Prostate gland (tissue), 2 donors: Measurements from ENCODE around the gene PTCD1. TPM values are rescaled to one million over a fixed set of nuclear protein-coding genes. Genes with fewer than 3 reads are reported as not detected.

Source experiments
- DNase-seq: peaks from one replicate; pipeline ENCODE4 v3.0.0-alpha.2; 2019; ENCODE audit warnings: low spot score
- H3K27ac ChIP-seq, 2 donors: fragments of 200-600 bp; sonication (generic); 2 replicates each; pipeline ENCODE4 v1.5.1; 2017 to 2019
- H3K27me3 ChIP-seq: fragments of 200-600 bp; sonication (generic); replicated peaks from 2 replicates; pipeline ENCODE4 v1.5.1; 2019; ENCODE audit not compliant: insufficient read depth
- H3K36me3 ChIP-seq, 2 donors: fragments of 200-600 bp; sonication (generic); 1 replicate in 1 of 2; 2 replicates in 1 of 2; pipeline versions ENCODE4 v1.5.1 to v1.8.1; 2017 to 2019
- H3K4me1 ChIP-seq: fragments of 200-600 bp; sonication (generic); replicated peaks from 2 replicates; pipeline ENCODE4 v1.5.1; 2019
- H3K4me3 ChIP-seq, 2 donors: fragments of 200-600 bp; sonication (generic); 2 replicates each; pipeline ENCODE4 v1.5.1; 2017 to 2019
- H3K9me3 ChIP-seq: fragments of 200-600 bp; sonication (generic); 2 replicates; pipeline ENCODE4 v1.5.1; 2017
- POLR2A ChIP-seq: fragments of 450-650 bp; IDR thresholded peaks from one replicate; pipeline ENCODE4 v1.6.1; 2016; ENCODE audit warnings: antibody characterized with exemption, mild to moderate bottlenecking
- POLR2AphosphoS5 ChIP-seq: sonication (generic); formaldehyde crosslinking; IDR thresholded peaks from one replicate; pipeline ENCODE4 v1.6.1; 2017; ENCODE audit warnings: antibody characterized with exemption
- WGBS: methylation state at CpG from one replicate; pipeline ENCODE4 v1.1.5; 2018; 5-methylcytosine and 5-hydroxymethylcytosine counted together
- intact Hi-C: fragments of 100-400 bp; cut with DNase I; formaldehyde crosslinking; loops from one replicate; pipeline ENCODE4 v1.14.2; 2022
- total RNA-seq, 2 donors: library from RNA; depleted of rRNA; stranded (reverse); fragments of >200 nt; gene quantifications; one replicate each; pipeline ENCODE4 v1.1.0, GENCODE V29; 2016
- TF ChIP-seq, protein P1 (sequence below), 4 experiments: fragments of 200-600 bp in 2 of 4; fragments of 450-650 bp in 2 of 4; sonication (generic) in 2 of 4; IDR thresholded peaks; 1 replicate in 3 of 4; 2 replicates in 1 of 4; pipeline ENCODE4 v1.5.1; 2016 to 2019; ENCODE audit warnings: antibody characterized with exemption in 4 of 4, mild to moderate bottlenecking in 2 of 4, moderate library complexity in 2 of 4

Gene PTCD1
- total RNA-seq, 2 donors from 2014 or later, result 9.1 to 11.8 TPM

GRCh38 chr7:99399597-99399996, 39.0 kb downstream of the PTCD1 start:
- DNase-seq, result no peak
- TF ChIP-seq, protein P1, sequence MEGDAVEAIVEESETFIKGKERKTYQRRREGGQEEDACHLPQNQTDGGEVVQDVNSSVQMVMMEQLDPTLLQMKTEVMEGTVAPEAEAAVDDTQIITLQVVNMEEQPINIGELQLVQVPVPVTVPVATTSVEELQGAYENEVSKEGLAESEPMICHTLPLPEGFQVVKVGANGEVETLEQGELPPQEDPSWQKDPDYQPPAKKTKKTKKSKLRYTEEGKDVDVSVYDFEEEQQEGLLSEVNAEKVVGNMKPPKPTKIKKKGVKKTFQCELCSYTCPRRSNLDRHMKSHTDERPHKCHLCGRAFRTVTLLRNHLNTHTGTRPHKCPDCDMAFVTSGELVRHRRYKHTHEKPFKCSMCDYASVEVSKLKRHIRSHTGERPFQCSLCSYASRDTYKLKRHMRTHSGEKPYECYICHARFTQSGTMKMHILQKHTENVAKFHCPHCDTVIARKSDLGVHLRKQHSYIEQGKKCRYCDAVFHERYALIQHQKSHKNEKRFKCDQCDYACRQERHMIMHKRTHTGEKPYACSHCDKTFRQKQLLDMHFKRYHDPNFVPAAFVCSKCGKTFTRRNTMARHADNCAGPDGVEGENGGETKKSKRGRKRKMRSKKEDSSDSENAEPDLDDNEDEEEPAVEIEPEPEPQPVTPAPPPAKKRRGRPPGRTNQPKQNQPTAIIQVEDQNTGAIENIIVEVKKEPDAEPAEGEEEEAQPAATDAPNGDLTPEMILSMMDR (IDR thresholded peaks at IDR 0.05), result no peak
- TF ChIP-seq POLR2AphosphoS5 (no peak), POLR2A (no peak)
- H3K4me3 ChIP-seq, result no peak overlapping the region
- H3K36me3 ChIP-seq, result peaks cover 19 to 26% of the 10 kb centered on the region in 2 donors
- intact Hi-C loops, result loop anchor here (10.0 kb wide), 1 partner anchor 75 kb away; the partner anchor contains the start of gene ARPC1A
- 76% methylated on average over 6 of the region's 6 CpGs for WGBS
- no peaks in the 10 kb centered on the region for H3K27me3 ChIP-seq
- no peaks in the 10 kb centered on the region for H3K9me3 ChIP-seq
- H3K27ac ChIP-seq, result no peak overlapping the region
- no peaks in the 10 kb centered on the region for H3K4me1 ChIP-seq

DNA sequence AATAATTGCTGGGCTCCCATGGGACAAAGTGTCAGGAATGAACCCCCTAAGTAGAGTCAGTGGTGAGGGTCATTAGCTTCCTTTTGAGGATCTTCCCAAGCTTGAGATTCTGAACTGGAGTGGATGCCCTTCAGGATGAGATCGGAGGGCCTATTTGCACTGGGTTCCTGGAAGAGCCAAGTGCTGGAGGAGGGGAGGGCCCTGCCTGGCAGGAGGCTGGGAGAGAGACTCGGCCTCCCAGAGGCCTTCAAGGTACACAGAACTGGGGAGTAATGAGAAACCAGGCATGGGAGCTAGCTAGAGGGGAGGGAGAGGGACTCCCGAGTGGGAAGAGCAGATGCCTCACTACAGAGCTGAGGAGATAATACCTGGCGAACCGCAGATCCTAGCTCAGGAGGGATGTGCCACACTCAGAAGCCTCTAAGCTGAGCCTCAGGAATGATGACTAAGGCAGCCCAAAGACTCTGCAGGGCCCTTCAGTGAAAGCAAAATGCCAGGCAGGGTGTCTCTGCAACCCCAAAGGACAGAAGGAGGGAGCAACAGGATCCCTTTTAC, 39.6 kb downstream of the PTCD1 start:
- TF ChIP-seq, protein P1 (IDR thresholded peaks at IDR 0.05), result no peak
- no peak for TF ChIP-seq POLR2AphosphoS5
- no peak overlapping the region for H3K27ac ChIP-seq
- peaks cover under 1% of the 10 kb centered on the region for H3K4me1 ChIP-seq
- 74% methylated on average over 5 of the region's 5 CpGs for WGBS
- H3K4me3 ChIP-seq, result no peak overlapping the region
- intact Hi-C loops, result loop anchor here (10.0 kb wide), 1 partner anchor 74 kb away; the partner anchor contains the start of gene ARPC1A
- H3K9me3 ChIP-seq, result no peaks in the 10 kb centered on the region
- no peaks in the 10 kb centered on the region for H3K27me3 ChIP-seq
- H3K36me3 ChIP-seq, result peaks cover 19 to 26% of the 10 kb centered on the region in 2 donors
- DNase-seq, result no peak

DNA sequence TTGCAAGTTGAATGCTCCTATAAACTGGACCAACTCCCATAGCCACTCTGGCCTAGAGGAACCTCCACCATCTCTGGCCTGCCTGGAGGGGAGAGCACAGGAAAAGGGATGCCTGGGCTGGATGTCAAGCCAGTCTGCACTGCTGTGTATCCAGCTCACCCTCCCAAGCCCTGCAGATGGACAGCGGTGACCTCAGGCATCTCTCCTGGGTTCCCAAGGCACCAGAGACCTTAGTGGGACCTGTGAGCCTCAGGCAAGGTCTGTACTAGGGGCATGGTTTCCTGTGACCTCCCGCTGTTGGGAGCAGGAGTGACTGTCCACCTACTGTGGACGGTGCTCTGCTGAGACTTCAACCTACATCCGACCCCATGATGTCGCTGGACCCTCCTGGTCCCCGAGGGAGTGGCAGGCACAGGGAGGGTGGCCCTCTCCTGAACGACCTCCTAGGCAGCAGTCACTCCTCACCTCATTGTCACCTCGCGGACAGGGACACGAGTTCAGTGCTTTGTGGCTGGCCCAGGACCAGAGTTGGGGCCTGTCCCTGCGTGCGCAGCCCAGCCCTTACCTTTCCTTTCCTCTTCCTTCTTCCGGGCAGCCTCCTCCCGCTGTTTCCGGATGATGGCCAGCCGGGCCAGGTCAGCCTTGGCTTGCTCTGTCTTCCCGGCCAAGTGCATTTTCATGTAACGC, 41.2 kb downstream of the PTCD1 start:
- H3K4me1 ChIP-seq, result peaks cover 5% of the 10 kb centered on the region

GRCh38 chr7:99396418-99397296, 41.9 kb downstream of the PTCD1 start:
- Histone ChIP-seq H3K4me3 (no peak overlapping the region), H3K27me3 (no peaks in the 10 kb centered on the region), H3K9me3 (no peaks in the 10 kb centered on the region), H3K27ac (peak overlapping the region in 1 of 2 donors; percentile 23), H3K4me1 (peaks cover 5% of the 10 kb centered on the region), H3K36me3 (peaks cover 19 to 26% of the 10 kb centered on the region in 2 donors)
- 75% methylated on average over 21 of the region's 21 CpGs for WGBS
- TF ChIP-seq POLR2A (no peak), POLR2AphosphoS5 (no peak)
- TF ChIP-seq, protein P1 (IDR thresholded peaks at IDR 0.05), result no peak
- DNase-seq, result no peak
- intact Hi-C loops, result loop anchor here (10.0 kb wide), 1 partner anchor 72 kb away; the partner anchor contains the start of gene ARPC1A

More for the DNA sequence above, 41.2 kb downstream of the PTCD1 start:
- no peaks in the 10 kb centered on the region for H3K27me3 ChIP-seq
- no peaks in the 10 kb centered on the region for H3K9me3 ChIP-seq
- no peak for DNase-seq
- 74% methylated on average over 18 of the region's 18 CpGs for WGBS
- TF ChIP-seq, protein P1 (IDR thresholded peaks at IDR 0.05), result no peak
- TF ChIP-seq POLR2A (no peak), POLR2AphosphoS5 (no peak)
- H3K36me3 ChIP-seq, result peaks cover 19 to 26% of the 10 kb centered on the region in 2 donors
- intact Hi-C loops, result loop anchor here (10.0 kb wide), 1 partner anchor 73 kb away; the partner anchor contains the start of gene ARPC1A
- no peak overlapping the region for H3K27ac ChIP-seq
- H3K4me3 ChIP-seq, result no peak overlapping the region
